ENCODE results near the gene RFX4.

RFX4 gene

GRCh38 chr12:106791531-106791930 lies 208.7 kb downstream of the RFX4 start:
- H3K79me2 ChIP-seq (ENCODE audit: insufficient read depth, low read length), result no peaks in the 10 kb centered on the region
- no peak for TF ChIP-seq EZH2phosphoT487 (IDR thresholded peaks at IDR 0.05; ENCODE audit: borderline replicate concordance)
- TF ChIP-seq, protein P1, sequence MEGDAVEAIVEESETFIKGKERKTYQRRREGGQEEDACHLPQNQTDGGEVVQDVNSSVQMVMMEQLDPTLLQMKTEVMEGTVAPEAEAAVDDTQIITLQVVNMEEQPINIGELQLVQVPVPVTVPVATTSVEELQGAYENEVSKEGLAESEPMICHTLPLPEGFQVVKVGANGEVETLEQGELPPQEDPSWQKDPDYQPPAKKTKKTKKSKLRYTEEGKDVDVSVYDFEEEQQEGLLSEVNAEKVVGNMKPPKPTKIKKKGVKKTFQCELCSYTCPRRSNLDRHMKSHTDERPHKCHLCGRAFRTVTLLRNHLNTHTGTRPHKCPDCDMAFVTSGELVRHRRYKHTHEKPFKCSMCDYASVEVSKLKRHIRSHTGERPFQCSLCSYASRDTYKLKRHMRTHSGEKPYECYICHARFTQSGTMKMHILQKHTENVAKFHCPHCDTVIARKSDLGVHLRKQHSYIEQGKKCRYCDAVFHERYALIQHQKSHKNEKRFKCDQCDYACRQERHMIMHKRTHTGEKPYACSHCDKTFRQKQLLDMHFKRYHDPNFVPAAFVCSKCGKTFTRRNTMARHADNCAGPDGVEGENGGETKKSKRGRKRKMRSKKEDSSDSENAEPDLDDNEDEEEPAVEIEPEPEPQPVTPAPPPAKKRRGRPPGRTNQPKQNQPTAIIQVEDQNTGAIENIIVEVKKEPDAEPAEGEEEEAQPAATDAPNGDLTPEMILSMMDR (conservative IDR thresholded peaks at IDR 0.05; ENCODE audit: low read length), result no peak
- H3K4me2 ChIP-seq (ENCODE audit: low read depth, low read length, poor library complexity, severe bottlenecking), result no peak overlapping the region
- H4K20me1 ChIP-seq (ENCODE audit: insufficient read depth, low read length, poor library complexity, severe bottlenecking), result no peaks in the 10 kb centered on the region
- no peak overlapping the region for H3K9ac ChIP-seq (ENCODE audit: low read depth, low read length, poor library complexity, severe bottlenecking)
- no peaks in the 10 kb centered on the region for H3K27me3 ChIP-seq (ENCODE audit: insufficient read depth, low read length, poor library complexity, severe bottlenecking)
- no peaks in the 10 kb centered on the region for H3K4me1 ChIP-seq (ENCODE audit: insufficient read depth, low read length, poor library complexity, severe bottlenecking)
- no peak overlapping the region for H2AFZ ChIP-seq (ENCODE audit: low read length)
- H3F3A ChIP-seq (ENCODE audit: low read depth), result no peaks in the 10 kb centered on the region
- no peaks in the 10 kb centered on the region for H3K9me3 ChIP-seq (ENCODE audit: insufficient read depth, low read depth, low read length)
- H3K36me3 ChIP-seq (ENCODE audit: insufficient read depth, low read length), result peaks cover 33% of the 10 kb centered on the region
- no peaks in the 10 kb centered on the region for H3K9me2 ChIP-seq (replicated peaks; ENCODE audit: low read depth, low read length)
- no peak overlapping the region for H3K4me3 ChIP-seq (ENCODE audit: low read length, poor library complexity, severe bottlenecking)

DNA sequence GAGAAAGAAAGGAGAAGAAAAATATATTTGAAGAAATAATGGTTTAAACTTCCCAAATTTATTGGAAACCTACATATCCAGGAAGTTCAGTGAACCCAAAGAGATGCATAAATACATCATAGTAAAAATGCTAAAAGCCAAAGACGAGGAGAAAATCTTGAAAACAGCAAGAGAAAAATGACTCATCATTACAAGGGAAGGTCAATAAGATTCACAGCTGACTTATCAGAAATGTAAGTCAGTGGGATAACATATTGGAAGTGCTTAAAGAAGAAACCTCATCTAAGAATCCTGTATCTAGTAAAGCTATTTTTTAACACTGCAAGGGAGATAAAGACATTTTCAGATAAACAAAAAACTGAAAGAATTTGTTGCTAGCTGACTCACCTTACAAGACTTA lies 211.6 kb downstream of the RFX4 start:
- H3F3A ChIP-seq (ENCODE audit: low read depth), result no peaks in the 10 kb centered on the region
- H3K4me1 ChIP-seq (ENCODE audit: insufficient read depth, low read length, poor library complexity, severe bottlenecking), result no peaks in the 10 kb centered on the region
- TF ChIP-seq, protein P1 (conservative IDR thresholded peaks at IDR 0.05; ENCODE audit: low read length), result no peak
- no peak for TF ChIP-seq EZH2phosphoT487 (IDR thresholded peaks at IDR 0.05; ENCODE audit: borderline replicate concordance)
- no peaks in the 10 kb centered on the region for H3K27me3 ChIP-seq (ENCODE audit: insufficient read depth, low read length, poor library complexity, severe bottlenecking)
- no peak overlapping the region for H2AFZ ChIP-seq (ENCODE audit: low read length)
- H3K9ac ChIP-seq (ENCODE audit: low read depth, low read length, poor library complexity, severe bottlenecking), result no peak overlapping the region
- no peak overlapping the region for H3K4me2 ChIP-seq (ENCODE audit: low read depth, low read length, poor library complexity, severe bottlenecking)
- no peaks in the 10 kb centered on the region for H3K9me2 ChIP-seq (replicated peaks; ENCODE audit: low read depth, low read length)
- no peaks in the 10 kb centered on the region for H4K20me1 ChIP-seq (ENCODE audit: insufficient read depth, low read length, poor library complexity, severe bottlenecking)
- H3K4me3 ChIP-seq (ENCODE audit: low read length, poor library complexity, severe bottlenecking), result no peak overlapping the region
- no peaks in the 10 kb centered on the region for H3K9me3 ChIP-seq (ENCODE audit: insufficient read depth, low read depth, low read length)
- H3K79me2 ChIP-seq (ENCODE audit: insufficient read depth, low read length), result no peaks in the 10 kb centered on the region
- peaks cover 16% of the 10 kb centered on the region; the same call in 1 of the 2 replicates for H3K36me3 ChIP-seq (ENCODE audit: insufficient read depth, low read length)

- no peak overlapping the region for H2AFZ ChIP-seq (ENCODE audit: low read length)
- no peaks in the 10 kb centered on the region for H3K27me3 ChIP-seq (ENCODE audit: insufficient read depth, low read length, poor library complexity, severe bottlenecking)
- H3K9me2 ChIP-seq (replicated peaks; ENCODE audit: low read depth, low read length), result no peaks in the 10 kb centered on the region
- H3K4me2 ChIP-seq (ENCODE audit: low read depth, low read length, poor library complexity, severe bottlenecking), result no peak overlapping the region
- H3K79me2 ChIP-seq (ENCODE audit: insufficient read depth, low read length), result no peaks in the 10 kb centered on the region
- no peaks in the 10 kb centered on the region for H3K9me3 ChIP-seq (ENCODE audit: insufficient read depth, low read depth, low read length)
- no peak overlapping the region for H3K4me3 ChIP-seq (ENCODE audit: low read length, poor library complexity, severe bottlenecking)
- no peaks in the 10 kb centered on the region for H3K4me1 ChIP-seq (ENCODE audit: insufficient read depth, low read length, poor library complexity, severe bottlenecking)
- H3K9ac ChIP-seq (ENCODE audit: low read depth, low read length, poor library complexity, severe bottlenecking), result no peak overlapping the region
- no peaks in the 10 kb centered on the region for H3F3A ChIP-seq (ENCODE audit: low read depth)
- no peak for TF ChIP-seq EZH2phosphoT487 (IDR thresholded peaks at IDR 0.05; ENCODE audit: borderline replicate concordance)
- TF ChIP-seq, protein P1 (conservative IDR thresholded peaks at IDR 0.05; ENCODE audit: low read length), result no peak
- no peaks in the 10 kb centered on the region for H4K20me1 ChIP-seq (ENCODE audit: insufficient read depth, low read length, poor library complexity, severe bottlenecking)
- H3K36me3 ChIP-seq (ENCODE audit: insufficient read depth, low read length), result peaks cover 13% of the 10 kb centered on the region; the same call in 1 of the 2 replicates
Measured at GRCh38 chr12:106801167-106801708, 218.4 kb downstream of the RFX4 start.

Measured in Loucy (cell line).